Spleen (tissue), 11 donors: Measurements from ENCODE around the gene PIK3R4. TPM values are rescaled to one million over a fixed set of nuclear protein-coding genes. Genes with fewer than 3 reads are reported as not detected.

Source experiments
- DNase-seq: peaks from one replicate; pipeline ENCODE4 v3.0.0-alpha.2; 2020
- H3K27ac ChIP-seq, 8 donors: fragments of 200-600 bp; sonication (generic) in 7 of 8; 1 replicate in 4 of 8; 2 replicates in 4 of 8; pipeline versions ENCODE4 v1.5.0 to v1.8.0; 2016 to 2021; ENCODE audit warnings: inconsistent platforms in 4 of 8, mild to moderate bottlenecking in 4 of 8, moderate library complexity in 1 of 8
- H3K27me3 ChIP-seq, 7 donors: fragments of 200-600 bp; sonication (generic) in 6 of 7; replicated peaks in 1 of 7; 1 replicate in 4 of 7; 2 replicates in 3 of 7; pipeline versions ENCODE4 v1.5.0 to v1.8.0; 2016 to 2021; ENCODE audit warnings: inconsistent platforms in 3 of 7, mild to moderate bottlenecking in 1 of 7
- H3K36me3 ChIP-seq, 6 donors: fragments of 200-600 bp; sonication (generic) in 5 of 6; 1 replicate in 4 of 6; 2 replicates in 2 of 6; pipeline versions ENCODE4 v1.5.0 to v1.8.0; 2016 to 2021; ENCODE audit warnings: inconsistent platforms in 2 of 6
- H3K4me1 ChIP-seq, 6 donors: fragments of 200-600 bp; sonication (generic) in 5 of 6; 1 replicate in 3 of 6; 2 replicates in 3 of 6; pipeline versions ENCODE4 v1.5.0 to v1.8.0; 2016 to 2021; ENCODE audit warnings: inconsistent platforms in 3 of 6
- H3K4me3 ChIP-seq, 8 donors: fragments of 200-600 bp; sonication (generic) in 7 of 8; 1 replicate in 4 of 8; 2 replicates in 4 of 8; pipeline versions ENCODE4 v1.5.0 to v1.8.0; 2016 to 2021; ENCODE audit warnings: inconsistent platforms in 4 of 8, mild to moderate bottlenecking in 4 of 8, moderate library complexity in 2 of 8
- H3K9me3 ChIP-seq, 8 donors: fragments of 200-600 bp; sonication (generic) in 7 of 8; 1 replicate in 4 of 8; 2 replicates in 4 of 8; pipeline versions ENCODE4 v1.5.0 to v1.8.0; 2016 to 2021; ENCODE audit warnings: inconsistent platforms in 4 of 8
- CTCF ChIP-seq, 11 experiments: fragments of 200-600 bp in 7 of 11; fragments of 450-650 bp in 4 of 11; sonication (generic) in 4 of 11; IDR thresholded peaks in 8 of 11; conservative IDR thresholded peaks in 3 of 11; 1 replicate in 7 of 11; 2 replicates in 4 of 11; pipeline versions ENCODE4 v1.4.0 to v1.8.0; 2016 to 2021; ENCODE audit warnings: antibody characterized with exemption in 11 of 11, inconsistent platforms in 4 of 11, mild to moderate bottlenecking in 1 of 11
- POLR2A ChIP-seq, 3 donors: fragments of 450-650 bp; IDR thresholded peaks; one replicate each; pipeline ENCODE4 v1.5.1; 2017; ENCODE audit warnings: antibody characterized with exemption in 3 of 3, mild to moderate bottlenecking in 1 of 3
- POLR2AphosphoS5 ChIP-seq, 3 donors: sonication (generic); formaldehyde crosslinking; IDR thresholded peaks; one replicate each; pipeline ENCODE4 v1.5.1; 2017; ENCODE audit warnings: antibody characterized with exemption in 3 of 3
- WGBS, 5 donors: extraction: QIAGEN DNeasy Blood & Tissue Kit in 3 of 5; methylation state at CpG; one replicate each; pipeline versions ENCODE4 v1.1.5 to v1.1.7; 2013 to 2018; 5-methylcytosine and 5-hydroxymethylcytosine counted together
- intact Hi-C: fragments of 100-400 bp; cut with DNase I; formaldehyde crosslinking; loops from one replicate; pipeline ENCODE4 v1.15.0; 2023; ENCODE audit warnings: low total_unique reads
- polyA plus RNA-seq, 3 donors: library from polyadenylated mRNA; stranded (reverse); fragments of 200-250 nt; gene quantifications; one replicate each; pipeline ENCODE4 v1.2.1, GENCODE V29; 2013
- total RNA-seq, 7 donors: library from RNA; depleted of rRNA in 3 of 7; stranded (reverse); fragments of >200 nt in 3 of 7; fragmentation: NEBNext Ultra II Directional in 4 of 7; extraction: Animal tissue kit (Norgen Biotek cat#: 25700) in 4 of 7; gene quantifications; one replicate each; pipeline versions ENCODE4 v1.1.0 to v1.2.1, GENCODE V29; 2016 to 2021
- donor health status: healthy with polysubstance abuse.
- donor health status: DM: no; HTN: no; CAD: no; lungs with moderate emphysema.
- donor health status: DM: no; HTN: no; CAD: no.
- donor health status: Bipolar disorder and iron deficiency.
- donor health status: healthy.
- donor health status: DM: no; HTN: no; CAD: no.
- donor health status: DM: yes; HTN: yes; CAD: no.

PIK3R4 gene
- total and polyA plus RNA-seq, 10 donors, result 21.6 to 44.2 (median 30.1) TPM

- Histone ChIP-seq H3K9me3 (no peaks in the 10 kb centered on the region), H3K27me3 (no peaks in the 10 kb centered on the region), H3K4me3 (no peak overlapping the region), H3K4me1 (no peaks in the 10 kb centered on the region), H3K27ac (no peak overlapping the region), H3K36me3 (peaks cover 0 to 96% (median 33%) of the 10 kb centered on the region in 6 donors)
- intact Hi-C loops, result no loop called here
- 90 to 95% (median 95%) methylated on average over 1 of the region's 1 CpG for WGBS, 5 donors
- no peak for DNase-seq
- TF ChIP-seq POLR2AphosphoS5 (IDR thresholded peaks at IDR 0.05) (no peak), CTCF (IDR thresholded peaks at IDR 0.05 in 8 of 11, conservative IDR thresholded peaks at IDR 0.05 in 3 of 11) (no peak), POLR2A (IDR thresholded peaks at IDR 0.05) (no peak)
Observed at GRCh38 chr3:130715616-130716015, 31.0 kb downstream of the PIK3R4 start.

- Histone ChIP-seq H3K4me1 (no peaks in the 10 kb centered on the region), H3K36me3 (peaks cover 0 to 91% (median 28%) of the 10 kb centered on the region in 6 donors), H3K4me3 (no peak overlapping the region), H3K27me3 (no peaks in the 10 kb centered on the region), H3K9me3 (no peaks in the 10 kb centered on the region), H3K27ac (no peak overlapping the region)
- no peak for DNase-seq
- WGBS, 5 donors, result 85 to 92% (median 89%) methylated on average over 3 of the region's 3 CpGs
- intact Hi-C loops, result no loop called here
- no peak for TF ChIP-seq POLR2A (IDR thresholded peaks at IDR 0.05)
- TF ChIP-seq POLR2AphosphoS5 (IDR thresholded peaks at IDR 0.05), result no peak
Observed at GRCh38 chr3:130712718-130713423, 33.8 kb downstream of the PIK3R4 start.

GRCh38 chr3:130711565-130712324, 34.9 kb downstream of the PIK3R4 start:
- H3K36me3 ChIP-seq, result peaks cover 0 to 90% (median 28%) of the 10 kb centered on the region in 6 donors
- no peaks in the 10 kb centered on the region for H3K9me3 ChIP-seq
- 90 to 96% (median 94%) methylated on average over 4 of the region's 4 CpGs for WGBS, 5 donors
- TF ChIP-seq POLR2AphosphoS5 (IDR thresholded peaks at IDR 0.05) (no peak), CTCF (IDR thresholded peaks at IDR 0.05 in 8 of 11, conservative IDR thresholded peaks at IDR 0.05 in 3 of 11) (no peak), POLR2A (IDR thresholded peaks at IDR 0.05) (no peak)
- no peak for DNase-seq
- intact Hi-C loops, result no loop called here
- H3K4me1 ChIP-seq, result no peaks in the 10 kb centered on the region
- no peaks in the 10 kb centered on the region for H3K27me3 ChIP-seq
- H3K27ac ChIP-seq, result no peak overlapping the region
- no peak overlapping the region for H3K4me3 ChIP-seq

- H3K4me3 ChIP-seq, result no peak overlapping the region
- intact Hi-C loops, result no loop called here
- no peaks in the 10 kb centered on the region for H3K4me1 ChIP-seq
- no peaks in the 10 kb centered on the region for H3K27me3 ChIP-seq
- TF ChIP-seq POLR2AphosphoS5 (IDR thresholded peaks at IDR 0.05) (no peak), POLR2A (IDR thresholded peaks at IDR 0.05) (no peak), CTCF (IDR thresholded peaks at IDR 0.05 in 8 of 11, conservative IDR thresholded peaks at IDR 0.05 in 3 of 11) (no peak)
- DNase-seq, result no peak
- no peak overlapping the region for H3K27ac ChIP-seq
- peaks cover 0 to 90% (median 23%) of the 10 kb centered on the region in 6 donors for H3K36me3 ChIP-seq
- WGBS, 5 donors, result 85 to 98% (median 96%) methylated on average over 1 of the region's 1 CpG
- no peaks in the 10 kb centered on the region for H3K9me3 ChIP-seq
Observed at GRCh38 chr3:130709671-130710070, 37.0 kb downstream of the PIK3R4 start.
